Osteoblast (primary cell): ENCODE results near the gene GCFC2. TPM values are rescaled to one million over a fixed set of nuclear protein-coding genes. Genes with fewer than 3 reads are reported as not detected.
A peak's percentile ranks its signal among the peaks of the same experiment; 100 is the strongest.
"Not testable (repeated sequence)": the region's sequence is repeated elsewhere in the genome, so short reads cannot be mapped to it uniquely, and the experiment has no call there.

Experiments used
- DNase-seq: peaks from one replicate; pipeline ENCODE4 v3.0.0; 2011; ENCODE audit warnings: low spot score, mixed read lengths; ENCODE audit not compliant: insufficient read length; ENCODE audit errors: missing footprints
- H2AFZ ChIP-seq: 2 replicates; pipeline ENCODE4 v1.6.0; 2011; ENCODE audit warnings: mild to moderate bottlenecking, low read length
- H3K27ac ChIP-seq: 2 replicates; pipeline ENCODE4 v1.5.1; 2011; ENCODE audit warnings: mild to moderate bottlenecking, low read depth, low read length, moderate library complexity
- H3K27me3 ChIP-seq: 2 replicates; pipeline ENCODE4 v1.6.0; 2012; ENCODE audit warnings: mild to moderate bottlenecking, control low read depth, inconsistent platforms, low read length, moderate library complexity; ENCODE audit not compliant: insufficient read depth
- H3K36me3 ChIP-seq: 2 replicates; pipeline ENCODE4 v1.5.1; 2011; ENCODE audit warnings: mild to moderate bottlenecking, low read length, control low read depth, moderate library complexity; ENCODE audit not compliant: insufficient read depth
- H3K4me1 ChIP-seq: 2 replicates; pipeline ENCODE4 v1.5.1; 2011; ENCODE audit warnings: mild to moderate bottlenecking, low read length, control low read depth, moderate library complexity; ENCODE audit not compliant: insufficient read depth
- H3K4me2 ChIP-seq: 2 replicates; pipeline ENCODE4 v1.6.0; 2011; ENCODE audit warnings: mild to moderate bottlenecking, low read length; ENCODE audit not compliant: insufficient read depth
- H3K4me3 ChIP-seq: fragments of 200-600 bp; sonication (generic); 3 replicates; pipeline ENCODE4 v1.5.1; 2012; ENCODE audit warnings: mild to moderate bottlenecking, low read length, inconsistent platforms; ENCODE audit not compliant: insufficient read depth
- H3K79me2 ChIP-seq: 2 replicates; pipeline ENCODE4 v1.6.0; 2012; ENCODE audit warnings: mild to moderate bottlenecking, low read length, control low read depth, inconsistent platforms; ENCODE audit not compliant: insufficient read depth
- H3K9me3 ChIP-seq: 2 replicates; pipeline ENCODE4 v1.5.1; 2011; ENCODE audit warnings: low read depth, low read length, control low read depth
- H4K20me1 ChIP-seq: 2 replicates; pipeline ENCODE4 v1.6.0; 2012; ENCODE audit warnings: mild to moderate bottlenecking, low read length, control low read depth; ENCODE audit not compliant: insufficient read depth
- total RNA-seq: library from RNA; depleted of rRNA; stranded (reverse); fragments of >200 nt; gene quantifications from 2 replicates; pipeline ENCODE4 v1.2.3, GENCODE V29; 2012
- TF ChIP-seq, protein P1 (sequence below): IDR thresholded peaks from 2 replicates; pipeline ENCODE4 v1.5.1; 2011; ENCODE audit warnings: mild to moderate bottlenecking, low read depth, low read length, moderate library complexity; ENCODE audit errors: extremely low read depth

Gene GCFC2
- total RNA-seq, 1 donor = 19.5 TPM

DNA sequence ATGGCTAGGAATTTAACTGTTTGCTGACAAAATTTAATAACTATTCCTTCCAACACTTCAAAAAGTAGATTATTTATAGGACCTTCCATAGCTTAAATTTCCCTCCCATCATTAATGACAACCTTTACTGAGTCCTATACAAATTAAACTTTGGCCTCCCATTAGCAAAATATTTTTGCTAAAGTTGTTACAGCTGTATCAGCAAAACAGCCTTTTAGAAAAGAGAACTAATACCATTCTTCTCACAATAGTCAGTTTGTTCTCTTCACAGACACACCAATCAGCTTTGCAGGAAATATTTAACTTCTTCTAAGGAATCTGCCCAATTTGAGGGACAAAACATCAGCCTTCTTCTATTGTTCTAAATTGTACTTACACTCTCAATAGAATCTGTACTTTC is 12.0 kb upstream of the GCFC2 start:
- no peaks in the 10 kb centered on the region for H4K20me1 ChIP-seq

DNA sequence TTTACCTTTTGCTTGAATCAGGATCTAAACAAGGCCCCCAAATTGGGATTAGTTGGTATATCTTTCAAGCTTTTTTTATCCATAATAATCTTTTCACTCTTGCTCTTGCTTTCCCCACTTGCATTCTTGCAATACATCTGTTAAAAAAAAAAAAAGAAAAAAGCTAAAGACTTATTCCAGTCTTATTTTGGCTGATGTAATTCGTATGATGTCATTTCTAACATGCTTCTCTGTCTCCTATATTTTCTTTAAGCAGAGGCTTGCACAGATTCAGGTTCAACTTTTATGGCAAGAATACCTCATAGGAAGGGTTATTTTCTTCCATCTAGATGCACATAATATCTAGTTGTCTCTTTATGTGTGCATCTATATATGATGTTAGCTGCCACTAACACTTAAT is 9.8 kb upstream of the GCFC2 start:
- Histone ChIP-seq H3K36me3 (no peaks in the 10 kb centered on the region), H3K4me2 (no peak overlapping the region), H3K27ac (no peak overlapping the region), H4K20me1 (no peaks in the 10 kb centered on the region), H3K4me3 (no peak overlapping the region), H2AFZ (no peak overlapping the region), H3K9me3 (no peaks in the 10 kb centered on the region), H3K79me2 (no peaks in the 10 kb centered on the region), H3K4me1 (no peaks in the 10 kb centered on the region), H3K27me3 (peaks cover 6% of the 10 kb centered on the region)
- TF ChIP-seq, protein P1, sequence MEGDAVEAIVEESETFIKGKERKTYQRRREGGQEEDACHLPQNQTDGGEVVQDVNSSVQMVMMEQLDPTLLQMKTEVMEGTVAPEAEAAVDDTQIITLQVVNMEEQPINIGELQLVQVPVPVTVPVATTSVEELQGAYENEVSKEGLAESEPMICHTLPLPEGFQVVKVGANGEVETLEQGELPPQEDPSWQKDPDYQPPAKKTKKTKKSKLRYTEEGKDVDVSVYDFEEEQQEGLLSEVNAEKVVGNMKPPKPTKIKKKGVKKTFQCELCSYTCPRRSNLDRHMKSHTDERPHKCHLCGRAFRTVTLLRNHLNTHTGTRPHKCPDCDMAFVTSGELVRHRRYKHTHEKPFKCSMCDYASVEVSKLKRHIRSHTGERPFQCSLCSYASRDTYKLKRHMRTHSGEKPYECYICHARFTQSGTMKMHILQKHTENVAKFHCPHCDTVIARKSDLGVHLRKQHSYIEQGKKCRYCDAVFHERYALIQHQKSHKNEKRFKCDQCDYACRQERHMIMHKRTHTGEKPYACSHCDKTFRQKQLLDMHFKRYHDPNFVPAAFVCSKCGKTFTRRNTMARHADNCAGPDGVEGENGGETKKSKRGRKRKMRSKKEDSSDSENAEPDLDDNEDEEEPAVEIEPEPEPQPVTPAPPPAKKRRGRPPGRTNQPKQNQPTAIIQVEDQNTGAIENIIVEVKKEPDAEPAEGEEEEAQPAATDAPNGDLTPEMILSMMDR = no peak
- DNase-seq = no peak

More for the DNA sequence above, 12.0 kb upstream of the GCFC2 start:
- no peaks in the 10 kb centered on the region for H3K36me3 ChIP-seq
- no peak overlapping the region for H3K27ac ChIP-seq
- peaks cover 7% of the 10 kb centered on the region for H3K27me3 ChIP-seq
- no peaks in the 10 kb centered on the region for H3K79me2 ChIP-seq
- DNase-seq = no peak
- H2AFZ ChIP-seq = no peak overlapping the region
- H3K4me3 ChIP-seq = no peak overlapping the region
- H3K4me2 ChIP-seq = no peak overlapping the region
- TF ChIP-seq, protein P1 = no peak
- no peaks in the 10 kb centered on the region for H3K9me3 ChIP-seq
- H3K4me1 ChIP-seq = no peaks in the 10 kb centered on the region

DNA sequence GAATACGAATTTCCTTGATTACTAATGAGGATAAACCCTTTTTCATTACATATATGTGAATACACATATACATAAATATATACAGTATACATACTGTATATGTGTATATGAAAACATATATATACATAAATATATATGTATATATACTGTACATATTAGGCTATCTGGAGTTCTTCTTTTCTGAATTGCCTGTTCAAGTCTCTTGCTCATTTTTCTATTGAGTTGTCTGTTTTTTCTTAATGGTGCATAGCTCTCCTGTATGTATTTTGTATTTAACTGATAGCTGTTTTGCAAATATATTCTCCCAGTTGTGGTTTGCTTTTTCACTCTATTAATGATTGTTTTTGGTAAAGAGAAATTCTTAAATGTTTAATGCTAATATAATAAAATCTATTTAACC is 8.9 kb upstream of the GCFC2 start:
- TF ChIP-seq, protein P1 = no peak
- Histone ChIP-seq H3K4me2 (no peak overlapping the region), H2AFZ (no peak overlapping the region), H3K79me2 (no peaks in the 10 kb centered on the region), H3K36me3 (no peaks in the 10 kb centered on the region), H3K9me3 (no peaks in the 10 kb centered on the region), H3K4me3 (no peak overlapping the region), H3K27me3 (peaks cover 6% of the 10 kb centered on the region), H3K4me1 (no peaks in the 10 kb centered on the region), H4K20me1 (no peaks in the 10 kb centered on the region), H3K27ac (no peak overlapping the region)
- no peak for DNase-seq

DNA sequence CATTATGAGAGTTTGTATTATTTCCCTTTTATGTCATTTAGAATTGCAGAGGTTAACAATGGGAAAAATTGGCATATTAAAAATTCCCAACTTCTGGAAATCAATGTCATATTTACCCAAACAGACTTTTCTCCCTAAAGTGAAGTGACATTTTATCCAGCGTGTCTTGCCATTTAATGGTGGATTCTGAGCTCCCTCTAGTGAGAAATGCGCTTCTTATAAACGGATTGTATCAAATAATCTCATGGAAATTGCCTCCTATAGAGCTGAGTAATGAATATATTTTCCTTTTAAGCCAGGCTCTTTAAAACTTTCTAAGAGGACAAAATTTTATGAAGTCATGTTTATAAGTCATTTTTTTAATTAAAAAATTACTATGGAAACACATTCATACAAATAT is 5.7 kb upstream of the GCFC2 start:
- Histone ChIP-seq H4K20me1 (no peaks in the 10 kb centered on the region), H3K9me3 (no peaks in the 10 kb centered on the region), H3K4me3 (no peak overlapping the region), H3K4me2 (no peak overlapping the region), H3K4me1 (no peaks in the 10 kb centered on the region), H2AFZ (no peak overlapping the region), H3K36me3 (no peaks in the 10 kb centered on the region), H3K79me2 (no peaks in the 10 kb centered on the region), H3K27me3 (peaks cover 6% of the 10 kb centered on the region), H3K27ac (no peak overlapping the region)
- DNase-seq = peak; percentile 75
- TF ChIP-seq, protein P1 = peak; percentile 15

DNA sequence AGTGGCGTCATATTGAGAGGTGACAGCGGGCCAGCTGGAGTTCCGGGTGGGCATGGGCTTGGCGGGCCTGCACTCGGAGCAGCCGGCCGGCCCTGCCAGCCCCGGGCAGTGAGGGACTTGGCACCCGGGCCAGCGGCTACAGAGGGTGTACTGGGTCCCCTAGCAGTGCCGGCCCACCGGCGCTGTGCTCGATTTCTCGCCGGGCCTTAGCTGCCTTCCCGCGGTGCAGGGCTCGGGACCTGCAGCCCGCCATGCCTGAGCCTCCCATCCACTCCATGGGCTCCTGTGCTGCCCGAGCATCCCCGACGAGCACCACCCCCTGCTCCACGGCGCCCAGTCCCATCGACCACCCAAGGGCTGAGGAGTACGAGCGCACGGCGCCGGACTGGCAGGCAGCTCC is 875 bp upstream of the GCFC2 start:
- Histone ChIP-seq H3K4me2 (peak overlapping the region; percentile 79), H3K79me2 (peaks cover 17% of the 10 kb centered on the region), H3K4me1 (peaks cover 22% of the 10 kb centered on the region), H2AFZ (peak overlapping the region; percentile 99)
- not testable (repeated sequence) for H3K36me3 ChIP-seq, DNase-seq, H4K20me1 ChIP-seq, H3K27ac ChIP-seq, H3K9me3 ChIP-seq, H3K4me3 ChIP-seq, H3K27me3 ChIP-seq
